Neural crest cell (in vitro differentiated cells): Measurements from ENCODE around the gene NDUFAF8. TPM values are rescaled to one million over a fixed set of nuclear protein-coding genes. Genes with fewer than 3 reads are reported as not detected.
A peak's percentile ranks its signal among the peaks of the same experiment; 100 is the strongest.

Source experiments
- DNase-seq: peaks from one replicate; pipeline ENCODE4 v3.0.0; 2021; ENCODE audit warnings: low read depth, mixed read lengths, low spot score
- H3K27ac Mint-ChIP-seq: one replicate; pipeline ENCODE4 v1.8.0; 2021; ENCODE audit warnings: mild to moderate bottlenecking, mixed read lengths; ENCODE audit not compliant: unreplicated experiment
- H3K27me3 Mint-ChIP-seq: 2 replicates; pipeline ENCODE4 v1.8.0; 2021; ENCODE audit warnings: low read depth, mild to moderate bottlenecking, mixed read lengths
- H3K36me3 Mint-ChIP-seq: 2 replicates; pipeline ENCODE4 v1.8.0; 2021; ENCODE audit warnings: low read depth, mild to moderate bottlenecking, mixed read lengths
- H3K4me1 Mint-ChIP-seq: 2 replicates; pipeline ENCODE4 v1.8.0; 2021; ENCODE audit warnings: mixed read lengths
- H3K4me3 Mint-ChIP-seq: one replicate; pipeline ENCODE4 v1.8.0; 2021; ENCODE audit warnings: mild to moderate bottlenecking, mixed read lengths
- H3K9me3 Mint-ChIP-seq: 2 replicates; pipeline ENCODE4 v1.8.0; 2021; ENCODE audit warnings: mixed read lengths
- total RNA-seq: library from RNA; stranded (reverse); gene quantifications from 2 replicates; pipeline ENCODE4 v1.2.1, GENCODE V29; 2021
- TF ChIP-seq, protein P1 (sequence below): fragments of 200-600 bp; sonication (generic); conservative IDR thresholded peaks from 2 replicates; pipeline ENCODE4 v1.5.0; 2021; ENCODE audit warnings: antibody characterized with exemption, mild to moderate bottlenecking

The NDUFAF8 gene
- total RNA-seq, 1 donor from 2014 or later: 54.5 TPM

DNA sequence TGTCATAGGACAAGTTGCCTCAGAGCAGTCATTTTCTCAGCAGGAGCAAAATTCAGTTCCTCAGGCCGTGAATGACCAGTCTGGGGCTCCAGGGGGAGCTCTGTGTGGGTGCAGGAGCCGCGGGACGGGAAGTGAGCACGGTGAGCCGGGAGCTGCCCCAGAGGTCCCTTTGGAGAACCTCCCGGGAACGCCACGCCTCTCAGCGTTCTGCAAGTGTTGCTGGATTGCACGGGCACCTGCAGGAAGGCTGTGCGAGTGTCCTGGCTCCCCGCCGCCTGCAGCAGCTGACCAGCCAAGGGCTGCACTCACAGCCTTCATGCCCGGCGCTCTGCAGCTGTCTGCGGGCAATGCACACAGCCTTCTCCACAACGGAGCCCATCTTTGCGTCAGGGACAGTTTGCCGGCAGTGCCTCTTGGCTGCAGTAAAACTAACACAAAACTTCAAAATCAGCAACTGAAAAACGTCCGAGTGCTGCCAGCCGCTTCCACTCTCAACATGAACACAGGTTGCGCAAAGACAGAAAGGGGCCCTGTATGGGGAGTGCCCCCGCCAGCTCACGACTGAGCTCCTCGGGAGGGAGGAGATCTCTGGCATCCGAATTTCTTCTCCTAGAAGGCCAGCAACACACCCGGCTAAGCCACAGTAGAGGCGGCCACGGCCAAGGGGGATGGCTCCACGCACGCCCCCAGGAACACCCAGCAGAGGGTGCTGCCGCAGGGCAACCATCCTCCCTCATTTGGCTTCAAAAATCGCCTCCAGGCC, 16.0 kb downstream of the NDUFAF8 start:
- DNase-seq: peak; percentile 63
- peaks cover 4% of the 10 kb centered on the region for H3K27me3 Mint-ChIP-seq
- peaks cover 29% of the 10 kb centered on the region for H3K4me1 Mint-ChIP-seq
- TF ChIP-seq, protein P1, sequence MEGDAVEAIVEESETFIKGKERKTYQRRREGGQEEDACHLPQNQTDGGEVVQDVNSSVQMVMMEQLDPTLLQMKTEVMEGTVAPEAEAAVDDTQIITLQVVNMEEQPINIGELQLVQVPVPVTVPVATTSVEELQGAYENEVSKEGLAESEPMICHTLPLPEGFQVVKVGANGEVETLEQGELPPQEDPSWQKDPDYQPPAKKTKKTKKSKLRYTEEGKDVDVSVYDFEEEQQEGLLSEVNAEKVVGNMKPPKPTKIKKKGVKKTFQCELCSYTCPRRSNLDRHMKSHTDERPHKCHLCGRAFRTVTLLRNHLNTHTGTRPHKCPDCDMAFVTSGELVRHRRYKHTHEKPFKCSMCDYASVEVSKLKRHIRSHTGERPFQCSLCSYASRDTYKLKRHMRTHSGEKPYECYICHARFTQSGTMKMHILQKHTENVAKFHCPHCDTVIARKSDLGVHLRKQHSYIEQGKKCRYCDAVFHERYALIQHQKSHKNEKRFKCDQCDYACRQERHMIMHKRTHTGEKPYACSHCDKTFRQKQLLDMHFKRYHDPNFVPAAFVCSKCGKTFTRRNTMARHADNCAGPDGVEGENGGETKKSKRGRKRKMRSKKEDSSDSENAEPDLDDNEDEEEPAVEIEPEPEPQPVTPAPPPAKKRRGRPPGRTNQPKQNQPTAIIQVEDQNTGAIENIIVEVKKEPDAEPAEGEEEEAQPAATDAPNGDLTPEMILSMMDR: peak; percentile 53
- H3K36me3 Mint-ChIP-seq: peaks cover 5% of the 10 kb centered on the region
- no peak overlapping the region for H3K27ac Mint-ChIP-seq
- H3K9me3 Mint-ChIP-seq: no peaks in the 10 kb centered on the region
- peak overlapping the region; percentile 71 for H3K4me3 Mint-ChIP-seq

DNA sequence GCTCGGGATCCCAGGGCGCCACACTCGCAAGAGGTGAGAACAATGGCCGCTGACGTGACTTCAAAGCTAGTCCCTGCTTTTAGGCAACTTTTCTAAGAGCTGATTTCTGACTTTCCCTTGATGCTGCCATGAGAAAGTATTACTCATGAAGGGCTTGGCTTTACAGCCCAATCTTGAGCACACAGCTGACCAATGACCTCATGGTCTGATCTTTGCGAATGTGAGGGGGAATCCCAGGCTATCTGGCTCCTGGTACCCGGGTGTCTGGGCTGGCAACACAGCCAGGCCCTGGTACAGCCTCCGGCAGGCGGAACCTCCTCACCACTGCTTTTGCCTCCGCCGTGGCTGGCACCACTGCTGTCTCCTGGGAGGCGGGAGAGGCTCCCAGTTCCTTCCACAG, 17.5 kb downstream of the NDUFAF8 start:
- Mint-ChIP-seq H3K4me1 (peaks cover 29% of the 10 kb centered on the region), H3K27me3 (peaks cover 4% of the 10 kb centered on the region), H3K36me3 (peaks cover 5% of the 10 kb centered on the region), H3K27ac (no peak overlapping the region), H3K4me3 (no peak overlapping the region), H3K9me3 (no peaks in the 10 kb centered on the region)
- TF ChIP-seq, protein P1: no peak
- no peak for DNase-seq

DNA sequence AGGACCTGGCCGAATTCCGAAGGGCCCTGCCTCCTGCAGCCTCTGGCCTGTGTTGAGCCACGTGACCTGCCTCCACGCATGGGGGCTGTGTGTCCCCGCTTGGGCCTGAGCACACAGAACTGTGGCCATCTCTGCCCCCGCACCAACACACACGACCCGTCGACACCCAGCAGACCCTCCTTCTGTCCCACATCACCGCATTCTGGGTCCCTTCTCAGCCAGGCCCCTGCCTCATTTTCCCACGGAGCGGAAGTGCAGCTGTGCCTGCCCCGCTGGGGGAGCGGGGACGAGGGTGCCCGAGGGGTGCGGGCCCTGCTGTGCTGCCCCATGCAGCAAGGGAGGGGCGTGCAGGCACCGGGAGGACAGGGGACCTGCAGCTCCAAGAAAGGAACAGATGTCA, 18.4 kb downstream of the NDUFAF8 start:
- Mint-ChIP-seq H3K4me1 (peaks cover 25% of the 10 kb centered on the region), H3K27ac (peak overlapping the region; percentile 19), H3K36me3 (peaks cover 5% of the 10 kb centered on the region), H3K27me3 (peaks cover 4% of the 10 kb centered on the region), H3K4me3 (no peak overlapping the region), H3K9me3 (no peaks in the 10 kb centered on the region)
- TF ChIP-seq, protein P1: no peak
- DNase-seq: no peak

DNA sequence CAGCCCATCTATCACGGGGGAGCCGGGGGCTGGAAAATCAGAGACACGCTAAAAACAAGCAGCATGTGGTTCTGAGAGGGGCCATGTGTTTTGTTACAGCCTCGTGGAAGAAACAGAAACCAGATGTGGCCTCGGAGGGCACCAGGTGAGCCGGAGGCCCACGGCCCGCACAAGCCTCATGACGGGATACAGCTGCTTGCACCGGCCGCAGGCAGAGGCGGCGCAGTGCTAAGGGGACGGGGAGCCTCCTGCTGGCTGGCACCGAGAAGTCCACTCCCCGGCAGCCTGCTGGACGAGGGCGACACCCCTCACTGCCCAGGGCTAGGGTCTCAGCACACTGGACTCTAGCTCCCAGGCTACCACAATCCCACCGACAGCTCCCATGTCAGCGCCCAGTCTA, 19.2 kb downstream of the NDUFAF8 start:
- peaks cover 3% of the 10 kb centered on the region for H3K36me3 Mint-ChIP-seq
- peaks cover 2% of the 10 kb centered on the region for H3K27me3 Mint-ChIP-seq
- no peak for DNase-seq
- TF ChIP-seq, protein P1: no peak
- H3K9me3 Mint-ChIP-seq: no peaks in the 10 kb centered on the region
- H3K4me3 Mint-ChIP-seq: no peak overlapping the region
- peaks cover 18% of the 10 kb centered on the region for H3K4me1 Mint-ChIP-seq
- H3K27ac Mint-ChIP-seq: no peak overlapping the region

DNA sequence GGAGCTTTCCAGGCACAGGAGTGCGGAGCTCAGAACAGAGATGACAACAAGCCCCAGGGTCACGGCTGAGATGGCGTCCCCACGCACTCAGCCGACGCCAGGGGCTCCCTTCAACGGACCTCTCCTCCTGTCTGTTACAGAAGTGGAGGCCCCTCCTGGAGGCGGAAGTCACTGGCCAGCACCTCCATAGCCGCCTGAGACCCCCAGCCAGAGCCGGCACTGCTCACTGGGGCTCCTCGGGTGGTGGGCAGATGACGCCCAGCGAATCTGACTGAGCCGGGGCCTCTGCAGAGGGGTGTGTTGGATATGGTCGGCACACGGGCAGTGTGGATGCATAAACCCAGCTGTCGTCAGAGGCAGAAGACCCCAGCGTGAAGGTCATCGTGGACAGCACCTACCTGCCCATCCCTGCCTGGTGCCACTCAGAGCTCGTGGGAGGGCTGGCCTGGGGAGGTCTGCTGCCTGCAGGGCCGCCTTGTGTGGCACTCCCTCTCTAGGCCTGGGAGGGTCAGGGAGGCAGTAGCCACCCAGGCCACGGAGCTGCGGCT, 20.0 kb downstream of the NDUFAF8 start:
- no peaks in the 10 kb centered on the region for H3K27me3 Mint-ChIP-seq
- H3K27ac Mint-ChIP-seq: no peak overlapping the region
- H3K4me3 Mint-ChIP-seq: no peak overlapping the region
- no peak for DNase-seq
- peaks cover 10% of the 10 kb centered on the region for H3K4me1 Mint-ChIP-seq
- TF ChIP-seq, protein P1: no peak
- H3K9me3 Mint-ChIP-seq: no peaks in the 10 kb centered on the region
- no peaks in the 10 kb centered on the region for H3K36me3 Mint-ChIP-seq
